GM18861 (cell line): ENCODE results near the gene COG5.
"Not testable (repeated sequence)": the region's sequence is repeated elsewhere in the genome, so short reads cannot be mapped to it uniquely, and the experiment has no call there.

Experiments used
- ATAC-seq: cut with Tn5 transposase; IDR thresholded peaks from one replicate; pipeline ENCODE4 v1.9.1; 2021; ENCODE audit not compliant: unreplicated experiment

Gene COG5

GRCh38 chr7:107167483-107168232 is 396.1 kb downstream of the COG5 start:
- no peak for ATAC-seq

GRCh38 chr7:107166736-107167426 is 396.8 kb downstream of the COG5 start:
- ATAC-seq = no peak

- ATAC-seq = no peak
Observed at GRCh38 chr7:107165341-107165740, 398.4 kb downstream of the COG5 start.

- ATAC-seq = no peak
Observed at GRCh38 chr7:107164092-107164491, 399.6 kb downstream of the COG5 start.

GRCh38 chr7:107162475-107162874 is 401.2 kb downstream of the COG5 start:
- ATAC-seq = no peak

GRCh38 chr7:107161415-107161814 is 402.3 kb downstream of the COG5 start:
- ATAC-seq = no peak

GRCh38 chr7:107160389-107160788 is 403.3 kb downstream of the COG5 start:
- ATAC-seq = no peak

- ATAC-seq = no peak
Observed at GRCh38 chr7:107158028-107158427, 405.7 kb downstream of the COG5 start.

- ATAC-seq = no peak
Observed at GRCh38 chr7:107157091-107157490, 406.6 kb downstream of the COG5 start.

GRCh38 chr7:107155726-107156125 is 408.0 kb downstream of the COG5 start:
- ATAC-seq = not testable (repeated sequence)

GRCh38 chr7:107154826-107155225 is 408.9 kb downstream of the COG5 start:
- ATAC-seq = no peak

GRCh38 chr7:107152011-107152410 is 411.7 kb downstream of the COG5 start:
- no peak for ATAC-seq
